Right lung (tissue), 5 donors: ENCODE results near the gene APBB2. TPM values are rescaled to one million over a fixed set of nuclear protein-coding genes. Genes with fewer than 3 reads are reported as not detected.
A peak's percentile ranks its signal among the peaks of the same experiment; 100 is the strongest.
"Not testable (repeated sequence)": the region's sequence is repeated elsewhere in the genome, so short reads cannot be mapped to it uniquely, and the experiment has no call there.

Experiments
- DNase-seq, 2 donors: peaks; one replicate each; pipeline ENCODE4 v3.0.0-alpha.2; 2013
- polyA plus RNA-seq, 5 donors: library from polyadenylated mRNA; unstranded; fragments of 120-200 nt; gene quantifications; one replicate each; pipeline versions ENCODE4 v1.2.1 to v1.2.3, GENCODE V29; 2013; ENCODE audit warnings: inconsistent platforms in 1 of 5, low replicate concordance in 1 of 5; ENCODE audit not compliant: insufficient read length in 5 of 5, insufficient read depth in 1 of 5

APBB2 gene
- polyA plus RNA-seq, 5 donors = 30.5 to 60.4 (median 48.7) TPM

DNA sequence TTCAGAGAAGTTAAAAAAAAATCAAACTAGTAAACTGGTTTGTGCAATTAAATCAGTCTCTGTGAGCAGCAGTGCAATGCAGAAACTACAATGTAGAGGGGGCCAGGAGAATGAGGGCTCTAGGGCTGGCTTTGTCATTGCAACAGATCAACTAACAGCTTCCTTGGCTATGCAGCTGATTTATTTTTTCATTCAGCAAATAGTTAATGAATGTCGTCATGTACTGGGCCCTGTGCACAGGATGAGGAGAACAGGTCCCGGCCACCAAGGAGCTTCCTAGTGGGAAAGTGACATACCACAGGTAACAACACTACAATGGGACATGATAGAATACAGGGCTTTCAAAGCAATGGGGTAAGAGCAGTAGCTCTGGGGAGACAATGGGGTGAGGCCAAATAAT is 274.5 kb downstream of the APBB2 start:
- DNase-seq = no peak

DNA sequence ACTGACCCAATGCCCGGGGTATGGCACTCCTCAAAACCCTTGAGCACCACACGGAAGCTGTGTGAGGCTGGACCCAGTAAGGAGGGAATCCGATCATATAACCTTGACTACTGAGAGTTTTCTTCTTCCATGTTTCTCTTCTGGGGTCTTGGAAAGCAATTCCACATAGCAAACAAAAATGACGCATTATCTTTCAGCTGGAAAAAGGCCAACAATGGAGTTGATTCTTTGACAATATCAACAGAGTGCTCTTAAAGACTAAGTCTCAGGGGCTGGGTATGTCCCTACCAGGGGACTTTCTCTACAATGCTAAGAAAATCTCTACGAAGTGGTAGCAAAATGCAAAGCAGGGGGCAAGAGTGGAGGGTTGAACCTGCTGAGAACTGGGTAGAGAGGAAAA is 276.0 kb downstream of the APBB2 start:
- no peak for DNase-seq

DNA sequence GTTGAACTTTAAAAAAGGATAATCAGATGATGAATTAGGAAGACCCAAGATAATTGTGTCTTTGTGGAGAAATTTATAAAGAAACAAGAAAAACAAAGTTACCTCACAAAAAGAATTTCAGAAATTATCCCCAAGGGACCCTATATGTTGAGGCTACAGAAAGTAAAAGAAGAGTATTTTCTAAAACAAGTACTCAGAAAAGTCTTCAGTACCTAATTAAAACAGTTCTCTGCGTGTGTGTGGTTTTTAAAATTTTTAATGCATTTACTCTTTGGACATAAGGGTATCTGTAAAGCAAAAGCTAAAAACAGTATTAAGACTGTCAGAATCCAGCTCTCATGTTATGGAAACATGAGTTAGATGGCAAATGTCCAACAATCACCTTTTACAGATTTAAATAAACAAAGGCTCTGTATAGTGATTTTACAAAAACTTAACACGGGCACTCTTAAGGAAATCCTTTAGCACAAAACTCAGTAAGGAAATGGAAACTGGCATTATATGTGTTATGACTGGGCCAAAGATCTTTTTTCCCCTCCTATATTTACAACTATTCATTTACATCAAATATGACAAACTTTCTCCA is 277.1 kb downstream of the APBB2 start:
- no peak for DNase-seq

DNA sequence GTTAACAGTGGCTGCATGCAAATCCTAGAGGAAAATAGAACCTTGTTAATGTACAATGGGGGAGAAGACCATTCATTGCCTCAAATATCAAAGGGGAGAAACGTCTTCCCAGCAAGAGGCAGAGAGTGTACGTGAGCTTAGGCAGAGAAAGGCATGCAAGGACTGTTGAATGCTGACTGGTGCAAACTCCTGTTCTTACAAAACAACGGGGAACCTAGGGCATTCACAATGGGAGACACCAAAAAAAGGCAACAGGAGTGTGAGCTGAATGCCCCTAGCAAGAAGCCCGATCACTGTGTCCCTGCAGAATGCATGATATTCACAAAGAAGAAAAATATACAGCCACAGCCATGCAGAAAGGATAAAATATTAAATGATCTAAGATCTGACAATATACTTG is 279.7 kb downstream of the APBB2 start:
- DNase-seq = no peak

DNA sequence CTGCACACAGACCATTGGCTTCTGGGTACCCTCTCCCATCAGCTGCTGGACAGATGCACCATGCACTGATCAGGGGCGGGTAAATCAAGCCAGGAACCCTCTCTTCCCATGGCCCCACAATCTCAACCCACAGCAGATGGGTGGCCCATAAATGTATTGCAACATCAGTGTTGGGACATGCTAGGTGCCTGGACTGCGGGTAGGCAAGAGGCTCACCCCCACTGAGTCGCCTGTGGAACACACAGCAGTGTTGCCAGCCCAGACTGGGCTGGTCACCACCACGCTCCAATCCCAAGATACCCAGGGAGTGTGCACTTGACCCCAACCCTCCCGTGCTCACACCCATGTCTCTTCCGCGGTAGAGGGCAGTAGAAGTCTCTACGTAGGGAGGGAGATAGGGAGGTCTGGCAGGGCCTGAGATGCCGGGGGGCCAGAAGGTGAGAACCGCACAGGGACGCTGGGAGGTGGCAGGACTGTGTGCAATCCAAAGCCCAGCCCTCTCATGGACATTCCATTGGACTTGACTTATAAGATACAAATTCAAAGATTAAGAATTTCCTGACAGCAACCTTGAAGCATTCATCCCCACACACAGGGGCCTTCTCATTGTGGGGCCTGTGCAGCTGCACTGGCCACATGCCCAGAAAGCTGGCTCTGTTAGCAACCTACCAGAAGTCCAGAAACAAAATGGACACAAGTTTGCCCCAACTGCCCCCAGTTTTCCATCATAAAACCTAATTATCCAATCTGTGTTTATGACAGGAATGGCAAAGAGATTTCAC is 280.9 kb downstream of the APBB2 start:
- DNase-seq = no peak

DNA sequence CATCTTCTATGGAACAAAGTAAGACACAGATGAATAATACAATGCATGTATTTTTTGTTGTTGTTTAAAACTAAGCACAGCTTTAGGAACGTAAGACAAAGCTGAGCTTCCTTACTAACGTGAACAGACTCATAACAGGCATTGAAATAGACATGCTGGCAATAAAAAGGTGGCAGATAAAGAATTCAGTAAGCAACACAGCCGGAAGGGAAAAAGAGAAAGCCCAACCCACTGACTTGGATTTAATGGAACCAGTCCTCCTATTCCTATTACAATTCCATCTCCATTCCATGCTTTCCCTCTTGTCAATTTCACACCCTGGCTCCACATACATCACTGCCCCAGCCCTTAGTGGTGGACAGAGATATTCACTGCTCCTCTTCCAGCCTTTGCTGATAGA is 282.5 kb downstream of the APBB2 start:
- no peak for DNase-seq

DNA sequence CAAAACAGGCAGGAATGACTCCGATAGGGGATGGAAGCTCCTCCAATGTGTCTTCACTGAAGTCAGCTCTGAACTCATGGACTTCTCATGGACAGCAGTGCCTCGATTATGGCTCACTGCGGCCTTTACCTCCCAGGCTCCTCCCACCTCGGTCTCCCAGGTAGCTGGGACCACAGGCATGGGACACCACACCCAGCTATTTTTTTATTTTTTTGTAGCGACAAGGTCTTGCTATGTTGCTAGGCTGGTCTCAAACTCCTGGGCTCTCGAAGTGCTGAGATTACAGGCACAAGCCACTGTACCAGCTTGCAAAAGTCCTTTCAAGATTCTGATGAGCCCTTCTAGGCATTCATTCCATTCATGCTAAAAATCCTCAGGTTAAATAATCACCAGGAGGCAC is 283.1 kb downstream of the APBB2 start:
- DNase-seq = no peak

DNA sequence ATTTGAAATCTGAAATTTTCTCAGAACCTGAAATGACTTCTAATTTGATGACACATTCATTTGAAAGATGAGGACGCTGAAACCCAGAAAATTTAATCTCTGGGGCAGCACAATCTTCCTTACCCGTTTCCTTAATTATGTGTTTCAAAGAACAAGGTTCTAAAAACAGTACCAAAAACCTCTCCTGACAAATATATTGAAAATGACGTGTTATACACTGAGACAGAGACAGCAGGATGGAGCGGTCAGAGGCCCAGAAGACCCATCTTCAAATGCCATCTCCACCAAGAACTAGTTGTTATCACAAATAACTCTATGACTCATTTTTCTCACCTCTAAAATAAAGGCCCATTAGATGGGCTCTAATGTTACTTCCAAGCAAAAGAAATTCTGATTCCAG is 287.3 kb downstream of the APBB2 start:
- no peak for DNase-seq

DNA sequence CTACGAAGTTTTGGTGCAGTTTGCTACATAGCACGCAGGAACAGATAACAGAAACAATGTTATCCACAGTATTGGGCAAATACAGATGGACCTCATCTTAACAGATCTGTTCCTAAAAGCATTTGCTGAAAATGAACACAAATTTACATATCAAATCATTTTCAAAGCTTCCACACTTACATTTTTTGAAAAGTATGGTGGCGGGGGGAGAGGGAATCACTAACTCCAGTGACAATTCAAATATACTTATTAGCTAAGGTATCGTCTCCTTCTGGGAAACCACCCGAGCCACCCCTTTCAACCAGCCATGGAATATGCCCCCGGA is 289.6 kb downstream of the APBB2 start:
- no peak for DNase-seq

DNA sequence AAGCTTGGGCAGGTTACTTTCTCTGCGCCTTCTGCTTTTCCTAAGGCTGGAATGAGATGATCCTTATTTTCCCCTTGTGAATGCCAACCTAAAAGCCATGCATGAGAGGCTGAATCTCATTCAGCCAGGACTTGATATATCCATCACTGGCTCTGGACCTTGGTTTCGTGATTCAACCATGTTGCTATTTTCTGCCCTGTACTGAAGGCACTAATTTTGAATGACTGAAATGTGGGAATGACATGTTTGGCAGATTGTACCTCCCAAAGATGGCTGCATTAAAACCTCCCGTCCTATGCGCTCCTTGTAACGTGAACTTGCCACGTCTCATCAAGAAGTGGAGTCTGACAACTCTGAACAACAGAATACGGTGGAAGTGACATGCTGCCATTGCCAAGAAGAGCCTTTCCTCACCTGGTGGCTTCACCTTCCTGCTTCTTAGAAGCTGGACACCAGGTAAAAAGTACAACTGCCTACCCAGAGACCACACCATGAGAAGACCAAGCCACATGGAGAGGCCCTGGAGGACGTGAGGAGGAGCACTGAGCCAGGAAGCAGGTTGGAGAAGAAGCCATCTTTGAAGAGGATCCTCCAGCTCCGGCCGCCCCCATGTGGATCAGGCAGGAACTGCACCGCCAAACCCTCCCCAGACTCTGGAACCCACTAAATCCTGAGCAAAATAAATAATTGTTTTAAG is 290.1 kb downstream of the APBB2 start:
- no peak for DNase-seq

DNA sequence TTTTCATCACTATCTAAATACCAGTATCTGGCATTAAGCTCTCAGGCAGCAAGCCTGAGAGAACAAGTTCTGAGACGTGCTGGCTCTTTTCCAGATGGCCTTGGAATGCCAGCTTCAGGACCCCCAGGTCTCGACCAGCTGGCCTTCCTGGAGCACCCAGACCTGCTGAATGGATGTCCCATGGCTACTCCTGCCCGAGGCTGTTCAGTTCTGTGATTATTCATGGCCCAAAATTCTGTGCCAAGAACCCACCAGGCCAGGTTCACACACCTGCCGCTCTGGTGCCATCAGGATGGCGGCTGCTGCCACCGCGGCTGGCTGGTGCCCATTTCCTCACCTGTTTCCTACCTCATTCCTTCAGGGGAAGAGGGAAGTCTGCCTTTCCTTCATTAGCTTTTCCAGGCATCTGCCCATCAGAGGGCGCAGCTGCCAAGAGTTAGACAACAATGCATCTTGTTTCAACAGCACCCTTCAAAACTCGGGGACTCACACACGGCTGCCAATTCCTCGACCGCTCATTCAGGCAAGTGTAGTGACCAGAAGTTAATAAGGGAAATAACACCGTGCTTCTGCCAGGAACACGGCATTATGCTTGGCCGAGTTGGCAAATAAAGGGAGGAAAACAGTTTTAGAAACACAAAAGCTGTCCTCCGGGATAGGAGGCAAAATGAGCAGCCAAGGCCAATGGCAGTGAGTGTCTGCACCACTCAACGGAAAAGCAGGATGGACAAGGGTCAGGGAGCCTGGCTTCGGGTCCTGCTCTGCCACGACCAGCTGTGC is 290.8 kb downstream of the APBB2 start:
- no peak for DNase-seq

DNA sequence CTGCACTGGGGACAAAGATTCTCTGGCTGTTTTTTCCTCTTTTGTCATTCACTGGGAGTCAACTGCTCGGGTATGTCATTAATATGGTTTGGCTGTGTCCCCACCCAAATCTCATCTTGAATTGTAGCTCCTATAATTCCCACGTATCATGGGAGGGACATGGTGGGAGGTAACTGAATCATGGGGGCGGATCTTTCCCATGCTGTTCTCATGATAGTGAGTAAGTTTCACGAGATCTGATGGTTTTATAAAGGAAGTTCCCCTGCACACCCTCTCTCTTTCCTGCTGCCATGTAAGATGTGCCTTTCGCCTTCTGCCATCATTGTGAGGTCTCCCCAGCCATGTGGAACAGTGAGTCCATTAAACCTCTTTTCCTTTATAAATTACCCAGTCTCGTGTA is 294.4 kb downstream of the APBB2 start:
- not testable (repeated sequence) for DNase-seq

DNA sequence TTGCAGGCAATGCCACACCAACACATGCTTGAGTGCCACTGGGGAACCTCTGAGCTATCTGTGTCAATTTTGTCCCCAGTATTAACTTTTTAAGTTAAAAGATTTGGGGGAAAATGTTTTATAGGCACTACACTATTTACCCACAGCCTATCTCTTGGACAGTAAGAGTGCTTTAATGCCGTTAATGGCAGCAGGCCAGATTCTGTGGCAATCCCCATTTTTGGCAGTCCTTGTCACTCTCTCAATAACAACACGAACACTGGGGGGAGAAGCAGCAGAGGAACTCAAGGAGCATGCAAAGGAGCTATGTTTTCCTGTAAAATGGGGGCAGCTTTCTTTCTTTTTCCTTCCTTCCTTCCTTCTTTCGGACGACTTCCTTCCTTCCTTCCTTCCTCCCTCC is 296.0 kb downstream of the APBB2 start:
- peak; percentile 77 to 85 for DNase-seq

DNA sequence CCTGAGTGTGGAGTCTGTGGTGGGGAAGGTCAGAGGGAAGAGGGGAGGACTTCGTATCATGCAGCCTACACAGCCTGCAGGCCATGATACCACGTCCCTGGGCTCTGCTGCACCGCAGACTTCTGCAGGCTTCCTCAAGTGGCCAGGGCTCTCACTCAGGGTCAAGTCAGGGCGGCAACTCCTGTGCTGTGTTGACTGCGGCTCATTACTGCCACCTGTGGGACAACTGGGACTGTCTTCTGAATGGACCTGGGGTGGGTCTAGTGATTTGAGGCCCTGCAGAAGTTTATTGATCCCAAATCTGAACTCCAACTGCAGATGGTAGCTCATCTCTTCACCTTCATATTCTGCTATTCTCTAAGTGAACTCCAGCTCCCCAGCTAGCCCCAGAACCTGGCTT is 297.5 kb downstream of the APBB2 start:
- DNase-seq = no peak

DNA sequence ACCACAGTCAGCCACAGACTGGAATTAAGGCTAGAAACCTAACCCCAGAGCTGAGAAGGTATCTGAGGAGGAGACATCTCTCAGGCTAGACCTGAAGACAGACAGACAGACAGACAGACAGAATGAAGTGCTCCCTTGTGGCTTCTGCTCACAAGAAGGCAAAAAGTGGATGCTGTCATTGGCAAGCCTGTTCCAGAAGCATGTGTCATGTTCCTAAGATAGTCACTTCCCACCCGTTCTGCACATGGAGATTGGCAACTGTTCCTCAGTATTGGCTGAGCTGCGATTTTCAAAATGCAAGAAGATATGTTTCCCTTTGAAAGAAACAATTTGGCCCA is 298.2 kb downstream of the APBB2 start:
- DNase-seq = no peak

DNA sequence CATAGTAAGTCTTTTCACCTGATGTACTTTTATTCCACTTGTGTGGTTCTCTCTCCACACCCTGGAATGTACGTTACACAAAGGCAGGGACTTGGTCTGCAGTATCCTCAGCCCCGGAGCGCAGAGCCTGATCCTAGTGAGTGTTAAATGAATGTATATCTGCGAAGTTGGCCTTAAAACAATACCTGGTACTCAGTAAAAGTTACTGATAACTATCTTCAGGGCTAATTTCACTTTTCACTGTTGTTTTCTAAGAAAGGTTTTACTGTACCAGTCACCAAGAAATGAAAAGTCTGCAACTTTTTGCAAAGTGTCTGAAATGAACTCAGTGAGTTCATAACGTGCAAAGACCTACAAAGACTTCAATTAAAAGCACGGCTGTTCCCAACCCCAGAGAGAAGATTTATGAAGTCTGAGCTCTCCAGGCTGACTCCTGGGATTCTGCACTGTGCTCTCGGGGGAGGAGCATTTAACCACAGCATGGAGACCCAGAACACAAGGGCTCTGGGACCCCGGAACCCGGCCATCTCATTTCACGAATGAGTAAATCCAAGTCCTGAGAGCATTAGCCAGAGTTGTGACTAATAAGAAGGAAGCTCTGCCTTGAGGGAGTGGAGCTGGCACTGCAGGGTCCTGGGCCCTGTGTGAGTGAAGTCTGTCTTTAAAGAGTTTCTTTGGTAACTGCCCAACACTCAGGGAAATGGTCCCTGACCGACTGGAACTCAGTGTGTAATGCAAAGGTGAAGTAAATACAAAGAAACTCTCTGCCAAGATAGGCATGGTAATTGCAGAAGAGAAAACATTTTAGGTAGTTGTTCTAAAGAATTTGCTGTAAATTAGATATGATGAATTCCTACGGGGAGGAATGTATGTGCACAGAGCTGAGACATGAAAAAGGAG is 298.8 kb downstream of the APBB2 start:
- no peak for DNase-seq

DNA sequence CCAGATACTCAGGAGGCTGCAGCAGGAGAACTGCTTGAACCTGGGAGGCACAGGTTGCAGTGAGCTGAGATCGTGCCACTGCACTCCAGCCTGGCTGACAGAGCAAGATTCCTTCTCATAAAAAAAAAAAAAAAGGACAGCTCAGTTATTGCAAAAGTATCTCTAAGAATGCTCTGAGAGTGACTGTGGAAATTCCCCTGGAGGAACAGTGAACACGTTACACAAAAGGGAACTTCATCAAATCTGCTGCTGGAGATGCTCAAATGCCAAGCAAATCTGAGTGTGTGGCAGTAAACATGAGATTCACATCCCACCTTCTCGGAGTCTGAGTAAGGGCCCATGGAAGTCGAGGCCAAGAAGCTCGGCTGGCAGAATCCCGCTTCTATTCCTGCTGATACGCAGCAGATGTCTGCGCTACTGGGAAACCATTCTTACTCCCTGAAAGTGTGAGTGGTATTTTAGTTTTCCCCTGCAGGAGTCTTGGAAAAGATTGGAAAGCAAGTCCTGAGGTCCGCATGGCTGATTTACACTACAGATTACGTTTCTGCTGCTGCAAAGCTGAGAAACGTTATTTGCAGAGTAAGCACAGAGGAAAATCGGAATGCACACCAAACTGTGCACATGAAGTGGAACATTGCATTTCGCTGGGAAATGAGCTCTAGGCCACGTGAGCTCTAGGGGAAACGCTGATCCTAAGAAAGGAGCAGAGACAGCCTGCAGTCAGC is 301.7 kb downstream of the APBB2 start:
- DNase-seq = no peak

DNA sequence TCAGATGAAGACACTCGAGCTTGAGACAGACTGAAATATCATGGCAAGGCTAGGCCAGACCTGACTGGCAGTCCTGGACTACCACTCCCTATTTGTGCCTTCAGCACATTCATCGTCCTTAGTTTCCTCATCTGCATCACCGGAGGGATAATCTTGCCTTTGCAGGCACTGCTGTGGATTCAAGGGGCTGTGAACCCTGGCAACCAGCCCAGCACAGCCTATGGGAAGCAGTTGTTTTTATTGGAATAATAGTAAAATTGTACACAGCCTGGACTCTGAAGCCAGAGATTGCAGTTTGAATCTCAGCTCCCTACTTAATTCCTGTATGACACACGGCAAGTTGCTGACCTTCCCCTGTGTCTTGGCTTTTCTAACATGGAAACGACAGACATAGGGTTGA is 303.6 kb downstream of the APBB2 start:
- no peak for DNase-seq

DNA sequence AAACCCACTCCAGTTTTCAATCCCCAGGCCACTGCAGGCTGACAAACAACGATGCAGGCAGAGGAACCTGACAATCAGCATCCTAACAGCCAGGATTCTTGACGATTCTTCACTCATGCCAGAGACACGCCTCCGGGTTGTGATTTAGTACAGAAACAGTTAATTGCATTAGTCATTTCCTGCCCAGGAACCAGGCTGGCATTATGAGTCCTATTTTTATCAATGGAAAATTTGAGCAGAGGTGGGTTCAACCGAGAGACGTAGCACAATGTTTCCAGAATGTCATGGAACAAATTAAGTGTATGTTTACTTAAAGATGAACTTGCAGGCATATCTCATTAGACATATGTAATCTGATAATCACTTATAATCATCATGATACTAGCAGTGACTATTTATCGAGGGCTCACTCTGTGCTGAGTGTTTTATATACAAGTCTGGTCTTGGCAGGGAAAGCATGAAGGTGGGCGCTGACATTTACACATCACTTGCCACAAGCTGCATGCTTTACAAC is 304.9 kb downstream of the APBB2 start:
- DNase-seq = no peak

DNA sequence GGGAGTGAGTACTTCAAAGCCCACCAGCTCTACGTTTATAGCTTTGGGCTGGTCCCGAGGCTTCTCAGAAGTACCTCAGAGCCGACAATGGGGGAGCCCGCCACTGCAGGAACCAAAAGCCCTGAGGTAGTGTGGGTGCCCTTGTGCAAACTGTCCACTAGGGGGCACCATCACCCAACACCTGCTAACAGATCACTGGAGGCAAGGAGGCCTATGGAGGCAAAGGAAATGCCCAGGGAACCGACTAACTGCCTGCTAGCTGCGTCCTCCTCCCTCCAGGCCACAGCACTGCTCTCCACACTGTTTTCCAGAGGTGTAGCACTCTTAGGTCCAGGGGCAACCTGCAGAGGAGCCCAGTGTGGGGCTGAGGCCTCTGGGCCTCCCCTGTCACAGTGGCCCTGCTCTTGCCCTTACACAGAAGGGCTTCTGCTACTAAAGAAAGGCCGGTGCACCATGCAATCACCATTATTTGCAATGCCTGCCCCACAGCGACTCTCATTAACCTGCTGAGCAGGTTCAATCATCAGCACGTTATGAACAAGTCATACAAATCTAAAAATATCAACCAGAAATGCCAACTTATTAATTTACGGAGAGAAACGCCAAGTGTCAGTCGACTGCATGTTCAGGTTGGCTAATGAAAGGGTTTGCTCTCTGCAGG is 305.5 kb downstream of the APBB2 start:
- peak in 1 of 2 donors; percentile 45 for DNase-seq
